Measurements from ENCODE around the gene CADM1.

DNA sequence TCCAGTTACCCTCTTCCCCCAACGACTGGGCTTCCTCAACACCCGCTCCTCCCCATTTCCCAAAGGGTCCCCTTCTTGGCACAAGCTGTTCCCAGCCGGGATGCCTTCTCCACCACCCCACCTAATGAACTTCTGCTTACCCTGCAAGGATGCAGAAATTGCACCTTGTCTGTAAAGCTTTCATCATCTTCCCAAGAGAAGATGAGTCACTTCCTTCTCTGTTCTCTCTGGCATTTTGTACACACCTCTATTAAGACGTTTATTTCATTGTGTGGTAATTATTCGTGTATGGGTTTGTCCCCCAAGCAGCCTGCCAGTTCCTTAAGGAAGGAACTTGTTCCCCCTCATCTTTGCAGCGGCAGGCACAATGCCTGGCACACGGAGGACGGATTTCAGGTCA is 351.1 kb downstream of the CADM1 start:
- TF ChIP-seq, protein P1, sequence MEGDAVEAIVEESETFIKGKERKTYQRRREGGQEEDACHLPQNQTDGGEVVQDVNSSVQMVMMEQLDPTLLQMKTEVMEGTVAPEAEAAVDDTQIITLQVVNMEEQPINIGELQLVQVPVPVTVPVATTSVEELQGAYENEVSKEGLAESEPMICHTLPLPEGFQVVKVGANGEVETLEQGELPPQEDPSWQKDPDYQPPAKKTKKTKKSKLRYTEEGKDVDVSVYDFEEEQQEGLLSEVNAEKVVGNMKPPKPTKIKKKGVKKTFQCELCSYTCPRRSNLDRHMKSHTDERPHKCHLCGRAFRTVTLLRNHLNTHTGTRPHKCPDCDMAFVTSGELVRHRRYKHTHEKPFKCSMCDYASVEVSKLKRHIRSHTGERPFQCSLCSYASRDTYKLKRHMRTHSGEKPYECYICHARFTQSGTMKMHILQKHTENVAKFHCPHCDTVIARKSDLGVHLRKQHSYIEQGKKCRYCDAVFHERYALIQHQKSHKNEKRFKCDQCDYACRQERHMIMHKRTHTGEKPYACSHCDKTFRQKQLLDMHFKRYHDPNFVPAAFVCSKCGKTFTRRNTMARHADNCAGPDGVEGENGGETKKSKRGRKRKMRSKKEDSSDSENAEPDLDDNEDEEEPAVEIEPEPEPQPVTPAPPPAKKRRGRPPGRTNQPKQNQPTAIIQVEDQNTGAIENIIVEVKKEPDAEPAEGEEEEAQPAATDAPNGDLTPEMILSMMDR (IDR thresholded peaks at IDR 0.05; ENCODE audit: low read length) = no peak
- no peak for TF ChIP-seq EZH2 (optimal IDR thresholded peaks at IDR 0.05; ENCODE audit: low read depth, low read length)
